ENCODE data around the gene GLRX5.

Gene GLRX5

DNA sequence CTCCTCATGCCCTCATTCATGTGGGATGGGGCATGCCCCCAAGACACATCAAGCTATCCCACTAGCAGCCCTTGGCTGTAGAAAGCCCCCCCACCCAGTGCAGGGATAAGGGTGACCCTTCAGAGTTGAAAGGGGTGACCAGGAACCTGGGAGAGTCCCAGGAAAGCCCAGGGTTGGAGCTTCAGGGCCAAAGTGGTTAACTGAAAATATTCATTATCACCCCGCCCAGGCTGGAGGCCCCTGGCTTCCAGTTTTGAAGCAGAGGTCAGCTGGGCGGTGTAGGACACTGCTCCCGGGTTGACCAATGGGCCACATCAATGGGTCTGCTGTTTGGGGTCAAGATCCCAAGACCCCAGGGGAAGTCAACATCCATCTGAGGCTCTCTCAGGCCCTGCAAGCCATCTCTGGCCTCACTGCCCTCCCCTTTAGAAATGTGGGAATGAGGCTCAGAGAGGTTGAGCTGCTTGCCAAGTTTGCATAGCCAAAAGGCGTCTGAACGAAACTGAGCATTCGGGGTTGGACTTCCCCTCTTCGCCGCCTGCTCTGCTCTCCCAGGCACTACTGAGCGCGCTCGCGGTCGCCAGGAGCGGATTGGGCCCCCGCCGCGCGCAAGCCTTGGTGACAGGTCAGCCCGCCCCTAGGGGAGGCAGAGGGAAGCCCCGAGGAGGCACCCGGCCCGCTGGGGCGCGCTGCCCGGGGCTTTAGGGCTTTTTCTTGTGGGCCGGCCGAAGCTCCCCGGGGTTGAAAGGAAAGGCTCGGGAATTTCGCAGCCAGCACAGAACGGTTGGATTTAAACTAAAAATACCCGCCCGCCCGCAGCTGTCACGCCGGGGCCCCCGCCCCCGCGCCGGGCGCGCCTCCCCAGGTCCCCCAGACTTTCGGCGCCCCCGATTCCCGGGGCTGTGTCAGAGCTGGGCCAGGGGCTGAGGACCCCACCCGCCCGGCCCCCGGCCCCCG lies 19.0 kb upstream of the GLRX5 start:
- H3K36me3 Mint-ChIP-seq (ENCODE audit: insufficient read depth): peaks cover 22% of the 10 kb centered on the region
- no peaks in the 10 kb centered on the region for H3K9me3 Mint-ChIP-seq
- H3K4me1 Mint-ChIP-seq (ENCODE audit: low read depth in 2 of 2): peaks cover 52 to 64% of the 10 kb centered on the region in 2 donors
- H3K27ac Mint-ChIP-seq: peak overlapping the region; percentile 95
- ATAC-seq (replicated peaks) (peak; percentile 90), DNase-seq (peak; percentile 84 to 87 (median 85))
- H3K4me3 Mint-ChIP-seq: peak overlapping the region; percentile 89 to 90
- H3K27me3 Mint-ChIP-seq: no peaks in the 10 kb centered on the region

GRCh38 chr14:95516554-95517181 lies 18.2 kb upstream of the GLRX5 start, which contains the start of gene SYNE3:
Gene SYNE3 (minus strand): TSS chr14:95516650. CDS start chr14:95475821, 40,829 bp downstream.
- Mint-ChIP-seq H3K36me3 (ENCODE audit: insufficient read depth) (peaks cover 20% of the 10 kb centered on the region), H3K4me1 (ENCODE audit: low read depth in 2 of 2) (peaks cover 52 to 65% of the 10 kb centered on the region in 2 donors), H3K27ac (peak within 1 kb of the TSS; percentile 95), H3K9me3 (no peaks in the 10 kb centered on the region), H3K27me3 (no peaks in the 10 kb centered on the region), H3K4me3 (peak within 1 kb of the TSS; percentile 89 to 90)
- peak; percentile 61 for ATAC-seq (replicated peaks)
- peak in 2 of 3 experiments; percentile 44 to 48 for DNase-seq

- no peaks in the 10 kb centered on the region for H3K27me3 Mint-ChIP-seq
- no peak for ATAC-seq (replicated peaks)
- H3K9me3 Mint-ChIP-seq: no peaks in the 10 kb centered on the region
- peak overlapping the region; percentile 64 to 79 for H3K4me3 Mint-ChIP-seq
- H3K27ac Mint-ChIP-seq: peak overlapping the region; percentile 72 to 90
- H3K36me3 Mint-ChIP-seq (ENCODE audit: insufficient read depth): peaks cover 21% of the 10 kb centered on the region
- H3K4me1 Mint-ChIP-seq (ENCODE audit: low read depth in 2 of 2): peaks cover 64 to 73% of the 10 kb centered on the region in 2 donors
- DNase-seq: no peak
Observed at GRCh38 chr14:95518045-95518751, 16.7 kb upstream of the GLRX5 start.

DNA sequence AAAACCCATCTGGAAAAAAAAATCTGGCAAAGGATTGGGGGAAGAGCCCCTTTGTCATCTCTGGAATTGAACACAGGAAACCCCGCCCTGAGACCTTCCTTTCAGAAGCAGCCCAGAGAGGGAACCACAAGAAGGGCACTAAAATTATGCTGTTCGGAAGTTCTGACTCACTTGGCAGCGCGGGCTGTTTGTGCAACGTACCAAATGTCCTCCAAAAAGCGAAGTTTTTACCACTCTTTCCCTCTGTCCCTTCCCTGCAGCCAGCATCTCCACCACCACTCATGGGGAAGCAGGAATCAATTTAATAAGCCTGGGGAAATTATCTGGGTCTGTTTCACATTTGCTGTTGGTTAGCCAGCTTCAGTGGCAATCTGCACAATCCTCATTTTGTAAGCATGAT lies 15.2 kb upstream of the GLRX5 start:
- DNase-seq: peak in 1 of 3 experiments; percentile 22
- Mint-ChIP-seq H3K4me1 (ENCODE audit: low read depth in 2 of 2) (peaks cover 72 to 73% of the 10 kb centered on the region in 2 donors), H3K27me3 (no peaks in the 10 kb centered on the region), H3K27ac (peak overlapping the region; percentile 72 to 90), H3K9me3 (no peaks in the 10 kb centered on the region), H3K4me3 (peak overlapping the region; percentile 64 to 79), H3K36me3 (ENCODE audit: insufficient read depth) (peaks cover 21% of the 10 kb centered on the region)
- peak; percentile 11 for ATAC-seq (replicated peaks)

- Mint-ChIP-seq H3K4me1 (ENCODE audit: low read depth in 2 of 2) (peaks cover 69 to 70% of the 10 kb centered on the region in 2 donors), H3K27me3 (no peaks in the 10 kb centered on the region), H3K4me3 (peak overlapping the region; percentile 64 to 79), H3K36me3 (ENCODE audit: insufficient read depth) (peaks cover 21% of the 10 kb centered on the region), H3K27ac (peak overlapping the region; percentile 72 to 90), H3K9me3 (no peaks in the 10 kb centered on the region)
- DNase-seq: no peak
- ATAC-seq (replicated peaks): no peak
Observed at GRCh38 chr14:95520346-95520745, 14.5 kb upstream of the GLRX5 start.

GRCh38 chr14:95521001-95521400 lies 13.8 kb upstream of the GLRX5 start:
- no peak overlapping the region for H3K4me3 Mint-ChIP-seq
- no peaks in the 10 kb centered on the region for H3K9me3 Mint-ChIP-seq
- ATAC-seq (replicated peaks) (no peak), DNase-seq (no peak)
- H3K36me3 Mint-ChIP-seq (ENCODE audit: insufficient read depth): peaks cover 21% of the 10 kb centered on the region
- peaks cover 65 to 66% of the 10 kb centered on the region in 2 donors for H3K4me1 Mint-ChIP-seq (ENCODE audit: low read depth in 2 of 2)
- peak overlapping the region in 1 of 2 donors; percentile 91 for H3K27ac Mint-ChIP-seq
- H3K27me3 Mint-ChIP-seq: no peaks in the 10 kb centered on the region

GRCh38 chr14:95522116-95522515 lies 12.7 kb upstream of the GLRX5 start:
- peak overlapping the region; percentile 71 to 82 for H3K4me3 Mint-ChIP-seq
- no peaks in the 10 kb centered on the region for H3K9me3 Mint-ChIP-seq
- ATAC-seq (replicated peaks): no peak
- no peak for DNase-seq
- peak overlapping the region; percentile 91 to 94 for H3K27ac Mint-ChIP-seq
- no peaks in the 10 kb centered on the region for H3K27me3 Mint-ChIP-seq
- peaks cover 18% of the 10 kb centered on the region for H3K36me3 Mint-ChIP-seq (ENCODE audit: insufficient read depth)
- peaks cover 62 to 66% of the 10 kb centered on the region in 2 donors for H3K4me1 Mint-ChIP-seq (ENCODE audit: low read depth in 2 of 2)

DNA sequence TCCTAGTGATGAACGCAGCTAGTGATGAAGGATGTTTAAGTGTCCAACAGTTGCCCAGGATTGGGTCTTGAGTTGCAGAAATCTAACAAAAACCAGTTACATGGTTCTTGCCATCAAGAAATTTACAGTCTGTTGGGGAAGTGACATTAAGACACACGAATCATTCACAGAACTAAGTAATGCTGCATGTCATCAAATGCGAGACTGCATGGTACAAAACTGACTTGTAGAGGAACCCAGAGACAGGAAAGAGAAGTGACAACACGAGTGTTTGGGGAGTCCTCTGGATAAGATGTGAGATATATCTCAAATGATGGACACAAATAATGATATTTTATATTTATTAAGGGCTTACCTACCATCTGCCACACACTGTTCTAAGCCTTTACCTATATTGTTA lies 12.3 kb upstream of the GLRX5 start:
- Mint-ChIP-seq H3K27ac (peak overlapping the region; percentile 91 to 94), H3K4me1 (ENCODE audit: low read depth in 2 of 2) (peaks cover 62 to 66% of the 10 kb centered on the region in 2 donors), H3K4me3 (peak overlapping the region; percentile 71 to 82), H3K36me3 (ENCODE audit: insufficient read depth) (peaks cover 14% of the 10 kb centered on the region), H3K27me3 (no peaks in the 10 kb centered on the region), H3K9me3 (no peaks in the 10 kb centered on the region)
- DNase-seq: no peak
- no peak for ATAC-seq (replicated peaks)

- ATAC-seq (replicated peaks): peak; percentile 49
- no peaks in the 10 kb centered on the region for H3K27me3 Mint-ChIP-seq
- peak overlapping the region; percentile 91 to 94 for H3K27ac Mint-ChIP-seq
- H3K4me3 Mint-ChIP-seq: peak overlapping the region; percentile 71 to 82
- H3K4me1 Mint-ChIP-seq (ENCODE audit: low read depth in 2 of 2): peaks cover 56 to 59% of the 10 kb centered on the region in 2 donors
- H3K9me3 Mint-ChIP-seq: no peaks in the 10 kb centered on the region
- peaks cover 10% of the 10 kb centered on the region for H3K36me3 Mint-ChIP-seq (ENCODE audit: insufficient read depth)
- no peak for DNase-seq
Observed at GRCh38 chr14:95523051-95523814, 11.6 kb upstream of the GLRX5 start.

GRCh38 chr14:95523815-95524448 lies 10.9 kb upstream of the GLRX5 start:
- DNase-seq (peak in 2 of 3 experiments; percentile 34), ATAC-seq (replicated peaks) (peak; percentile 75)
- Mint-ChIP-seq H3K27ac (peak overlapping the region; percentile 91 to 94), H3K4me1 (ENCODE audit: low read depth in 2 of 2) (peaks cover 49 to 52% of the 10 kb centered on the region in 2 donors), H3K36me3 (ENCODE audit: insufficient read depth) (peaks cover 3% of the 10 kb centered on the region), H3K4me3 (peak overlapping the region; percentile 71 to 82), H3K9me3 (no peaks in the 10 kb centered on the region), H3K27me3 (no peaks in the 10 kb centered on the region)

GRCh38 chr14:95524706-95525512 lies 9.9 kb upstream of the GLRX5 start:
- no peaks in the 10 kb centered on the region for H3K9me3 Mint-ChIP-seq
- peak overlapping the region; percentile 91 to 94 for H3K27ac Mint-ChIP-seq
- no peak overlapping the region for H3K4me3 Mint-ChIP-seq
- peaks cover 39 to 43% of the 10 kb centered on the region in 2 donors for H3K4me1 Mint-ChIP-seq (ENCODE audit: low read depth in 2 of 2)
- ATAC-seq (replicated peaks) (no peak), DNase-seq (no peak)
- peaks cover 3% of the 10 kb centered on the region for H3K36me3 Mint-ChIP-seq (ENCODE audit: insufficient read depth)
- no peaks in the 10 kb centered on the region for H3K27me3 Mint-ChIP-seq

Data from effector memory CD8-positive, alpha-beta T cell (primary cell).